Endothelial cell of umbilical vein (primary cell): Measurements from ENCODE around the gene SIPA1. TPM values are rescaled to one million over a fixed set of nuclear protein-coding genes. Genes with fewer than 3 reads are reported as not detected.

ENCODE experiments used
- BruUV-seq: library from RNA; stranded (reverse); fragments of 400-500 nt; replicated peaks from 2 replicates; lab custom pipeline; 2021; lab: Mats Ljungman, UMichigan
- CTCF ChIA-PET: fragments of 300-600, 350-600 bp; sonication (Branson Sonifier 250); formaldehyde crosslinking; loops from one replicate; lab custom pipeline; 2021; ENCODE audit warnings: antibody characterized with exemption, inconsistent platforms; lab: Charles Lee
- POLR2A ChIA-PET: fragments of 300-600, 350-600 bp; sonication (Branson Sonifier 250); formaldehyde crosslinking; loops from one replicate; lab custom pipeline; 2021; ENCODE audit warnings: antibody characterized with exemption, inconsistent platforms; lab: Charles Lee
- DNase-seq: peaks from one replicate; pipeline ENCODE4 v3.0.0-alpha.2; 2011; ENCODE audit warnings: low read depth, low spot score
- FAIRE-seq: peaks from 2 replicates; lab custom pipeline; 2011; peaks lifted over from hg19 to GRCh38; lab: Jason Lieb, UNC
- H2AFZ ChIP-seq: 2 replicates; pipeline ENCODE4 v1.6.0; 2012; ENCODE audit warnings: low read depth, low read length, control low read depth, inconsistent platforms
- H3K27ac ChIP-seq: 2 replicates; pipeline ENCODE4 v1.5.1; 2011; ENCODE audit warnings: low read depth, mild to moderate bottlenecking, control low read depth, low read length, moderate library complexity; ENCODE audit not compliant: insufficient read depth
- H3K27me3 ChIP-seq, 2 experiments: 2 replicates each; pipeline versions ENCODE4 v1.6.0 to v1.6.1; 2011; ENCODE audit warnings: low read length in 2 of 2, mixed read lengths in 1 of 2; ENCODE audit not compliant: control insufficient read depth in 2 of 2, insufficient read depth in 2 of 2
- H3K36me3 ChIP-seq, 2 experiments: 2 replicates in 1 of 2; 3 replicates in 1 of 2; pipeline ENCODE4 v1.5.1; 2011; ENCODE audit warnings: low read length in 2 of 2, mild to moderate bottlenecking in 1 of 2, moderate library complexity in 1 of 2; ENCODE audit not compliant: control insufficient read depth in 2 of 2, insufficient read depth in 2 of 2; ENCODE audit errors: extremely low read depth in 1 of 2
- H3K4me1 ChIP-seq: 3 replicates; pipeline ENCODE4 v1.5.1; 2011; ENCODE audit warnings: mild to moderate bottlenecking, low read length; ENCODE audit not compliant: control insufficient read depth, insufficient read depth; ENCODE audit errors: extremely low read depth
- H3K4me2 ChIP-seq: 2 replicates; pipeline ENCODE4 v1.6.1; 2011; ENCODE audit warnings: low read length, control low read depth, mixed read lengths; ENCODE audit not compliant: insufficient read depth
- H3K4me3 ChIP-seq, 3 experiments: fragments of 200-600 bp in 1 of 3; sonication (generic), shearing (Covaris generic) in 1 of 3; replicated peaks in 1 of 3; 2 replicates each; pipeline ENCODE4 v1.5.1; 2011 to 2016; ENCODE audit warnings: control low read depth in 3 of 3, low read length in 3 of 3, mild to moderate bottlenecking in 2 of 3, inconsistent platforms in 1 of 3, low read depth in 1 of 3, moderate library complexity in 1 of 3; ENCODE audit not compliant: insufficient read depth in 1 of 3
- H3K79me2 ChIP-seq: 2 replicates; pipeline ENCODE4 v1.6.0; 2012; ENCODE audit warnings: low read length, inconsistent platforms; ENCODE audit not compliant: control insufficient read depth, insufficient read depth
- H3K9ac ChIP-seq: replicated peaks from 2 replicates; pipeline ENCODE3; 2011; ENCODE audit warnings: low read length, control low read depth; ENCODE audit not compliant: insufficient read depth; ENCODE audit errors: extremely low read depth
- H3K9me1 ChIP-seq: replicated peaks from 3 replicates; pipeline ENCODE4 v1.6.0; 2011; ENCODE audit warnings: mild to moderate bottlenecking, low read length; ENCODE audit not compliant: control insufficient read depth, insufficient read depth; ENCODE audit errors: extremely low read depth
- H3K9me3 ChIP-seq: replicated peaks from 2 replicates; pipeline ENCODE4 v1.5.1; 2012; ENCODE audit warnings: low read length, inconsistent platforms; ENCODE audit not compliant: control insufficient read depth, insufficient read depth
- H4K20me1 ChIP-seq: replicated peaks from 2 replicates; pipeline ENCODE3; 2011; ENCODE audit warnings: mild to moderate bottlenecking, low read length; ENCODE audit not compliant: control insufficient read depth, insufficient read depth; ENCODE audit errors: extremely low read depth
- CTCF ChIP-seq, 2 donors: IDR thresholded peaks; 1 replicate in 1 of 2; 2 replicates in 1 of 2; pipeline ENCODE4 v1.5.1; 2011; ENCODE audit warnings: low read length in 2 of 2, mild to moderate bottlenecking in 2 of 2, moderate library complexity in 2 of 2, control low read depth in 1 of 2, inconsistent platforms in 1 of 2, low read depth in 1 of 2; ENCODE audit not compliant: insufficient read depth in 1 of 2; ENCODE audit errors: extremely low read depth in 1 of 2
- JUN ChIP-seq: IDR thresholded peaks from 2 replicates; pipeline ENCODE4 v1.6.1; 2011; ENCODE audit warnings: borderline replicate concordance, low read depth; ENCODE audit not compliant: insufficient read length, insufficient read depth
- MAX ChIP-seq: IDR thresholded peaks from 2 replicates; pipeline ENCODE4 v1.6.1; 2011; ENCODE audit not compliant: insufficient read depth, insufficient read length
- POLR2A ChIP-seq: IDR thresholded peaks from 2 replicates; pipeline ENCODE4 v1.6.1; 2012; ENCODE audit warnings: low read depth, mild to moderate bottlenecking, control low read depth, low read length
- dilution Hi-C: fragments of 300-500 bp; cut with MboI; formaldehyde crosslinking; loops from one replicate; pipeline ENCODE4 v1.15.0; 2019; ENCODE audit warnings: low sequenced_read_pairs; ENCODE audit not compliant: extremely low pct_ligation_motif_present
- intact Hi-C: fragments of 100-400 bp; cut with micrococcal nuclease; formaldehyde crosslinking; loops from one replicate; pipeline ENCODE4 v1.10.0; 2022
- polyA plus RNA-seq, 4 experiments: library from polyadenylated mRNA; depleted of rRNA in 3 of 4; stranded (reverse) in 3 of 4; unstranded in 1 of 4; fragments of >200 nt; gene quantifications; 2 replicates each; pipeline versions ENCODE4 v1.2.1 to v1.2.3, GENCODE V29; 2011 to 2012; ENCODE audit warnings: missing spikeins in 1 of 4
- total RNA-seq: library from RNA; stranded (reverse); gene quantifications from 2 replicates; pipeline ENCODE4 v1.2.3, GENCODE V29; 2021

Gene SIPA1
- total and polyA plus RNA-seq, 2 donors (not counting 3 experiments of a cell fraction or from before 2014, with no cell fraction given), result 67.5 to 119 TPM

GRCh38 chr11:65592858-65593517, 44.9 kb upstream of the SIPA1 start:
- dilution Hi-C loops (no loop called here), intact Hi-C loops (loop anchor here (1.0 to 5.0 kb wide), 3 partner anchors 14 to 226 kb away; no protein-coding TSS in a partner anchor)
- no peaks in the 10 kb centered on the region for H3K27me3 ChIP-seq
- CTCF ChIA-PET, result interaction anchor here (0.9 to 12.2 kb wide), 15 partner anchors 8 to 226 kb away, joined by 3 to 206 read pairs (median 9); partner anchors contain the start of genes EHBP1L1, FAM89B, MAP3K11 and PCNX3
- H3K9me3 ChIP-seq, result no peaks in the 10 kb centered on the region
- H3K9ac ChIP-seq, result no peak overlapping the region
- POLR2A ChIA-PET, result interaction anchor here (0.5 to 1.3 kb wide), 2 partner anchors 16 to 225 kb away, joined by 3 read pairs; no protein-coding TSS in a partner anchor
- no peaks in the 10 kb centered on the region for H3K9me1 ChIP-seq
- no peaks in the 10 kb centered on the region for H4K20me1 ChIP-seq
- H2AFZ ChIP-seq, result no peak overlapping the region
- FAIRE-seq (no peak), DNase-seq (no peak)
- H3K4me1 ChIP-seq, result peaks cover 7% of the 10 kb centered on the region
- TF ChIP-seq POLR2A (peak; percentile 5), JUN (no peak)
- H3K27ac ChIP-seq, result no peak overlapping the region
- peaks cover 4 to 7% of the 10 kb centered on the region in 2 experiments for H3K36me3 ChIP-seq
- no peak overlapping the region for H3K4me2 ChIP-seq
- BruUV-seq, result no TSS peak
- H3K79me2 ChIP-seq, result no peaks in the 10 kb centered on the region
- no peak overlapping the region for H3K4me3 ChIP-seq

- no TSS peak for BruUV-seq
- H3K9me3 ChIP-seq, result no peaks in the 10 kb centered on the region
- peaks cover 7% of the 10 kb centered on the region for H3K4me1 ChIP-seq
- FAIRE-seq, result peak; percentile 76
- H3K9me1 ChIP-seq, result no peaks in the 10 kb centered on the region
- intact Hi-C loops (loop anchor here (1.0 to 5.0 kb wide), 2 partner anchors 14 to 226 kb away; no protein-coding TSS in a partner anchor), dilution Hi-C loops (no loop called here)
- H4K20me1 ChIP-seq, result no peaks in the 10 kb centered on the region
- no peak overlapping the region for H3K27ac ChIP-seq
- no peak overlapping the region for H3K9ac ChIP-seq
- ChIA-PET CTCF (interaction anchor here (0.6 to 12.2 kb wide), 19 partner anchors 9 to 226 kb away, joined by 3 to 206 read pairs (median 5); partner anchors contain the start of genes EHBP1L1, FAM89B, MAP3K11 and PCNX3), POLR2A (interaction anchor here (0.5 to 1.3 kb wide), 2 partner anchors 17 to 224 kb away, joined by 3 read pairs; no protein-coding TSS in a partner anchor)
- H3K79me2 ChIP-seq, result no peaks in the 10 kb centered on the region
- no peak overlapping the region for H3K4me2 ChIP-seq
- no peak overlapping the region for H3K4me3 ChIP-seq
- H3K27me3 ChIP-seq, result no peaks in the 10 kb centered on the region
- no peak overlapping the region for H2AFZ ChIP-seq
- peak; percentile 34 for DNase-seq
- peaks cover 8 to 14% of the 10 kb centered on the region in 2 experiments for H3K36me3 ChIP-seq
- peak; percentile 61 to 76 for TF ChIP-seq CTCF (IDR thresholded peaks at IDR 0.05; ENCODE audit: extremely low read depth in 1 of 2, insufficient read depth in 1 of 2, low read depth in 1 of 2, low read length in 2 of 2)
- no peak for TF ChIP-seq MAX
Measured at GRCh38 chr11:65593518-65594414, 44.1 kb upstream of the SIPA1 start.
